AG08396 (cell line): Measurements from ENCODE around the gene SETD5.

Experiments
- DNase-seq: peaks from one replicate; pipeline ENCODE4 v3.0.0; 2012; ENCODE audit warnings: low spot score, mixed read lengths

The SETD5 gene

GRCh38 chr3:9512456-9513045 lies 115.1 kb downstream of the SETD5 start:
- no peak for DNase-seq

- DNase-seq = no peak
Measured at GRCh38 chr3:9514306-9514705, 116.9 kb downstream of the SETD5 start.

- no peak for DNase-seq
Measured at GRCh38 chr3:9514956-9515355, 117.5 kb downstream of the SETD5 start.

GRCh38 chr3:9525078-9525477 lies 127.7 kb downstream of the SETD5 start:
- no peak for DNase-seq
